Measurements from ENCODE around the gene MSI2. TPM values are rescaled to one million over a fixed set of nuclear protein-coding genes. Genes with fewer than 3 reads are reported as not detected.
A peak's percentile ranks its signal among the peaks of the same experiment; 100 is the strongest.

MSI2 gene
- total and polyA plus RNA-seq, 12 donors = 25.5 to 135 (median 121) TPM

DNA sequence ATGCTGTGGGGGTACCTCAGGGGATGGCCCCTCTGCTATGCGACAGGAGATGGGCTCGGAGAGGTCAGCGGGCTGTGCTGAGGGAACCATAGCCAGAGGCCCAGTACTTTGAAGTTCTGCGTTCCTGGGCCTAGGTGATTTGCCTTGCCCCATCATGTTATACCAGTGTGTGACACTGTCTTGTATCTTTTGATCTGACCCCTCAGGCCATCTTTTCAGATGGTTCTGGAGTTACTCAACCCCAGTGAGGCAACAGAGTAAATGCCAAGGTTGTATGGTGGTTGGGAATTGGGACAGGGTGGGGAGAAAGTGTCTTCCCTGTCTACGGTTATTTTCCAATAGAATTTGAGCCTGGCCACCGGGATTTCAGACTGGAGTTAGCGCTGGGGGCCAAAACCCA, 8.5 kb downstream of the MSI2 start:
- 93 to 95% methylated on average over 7 of the region's 7 CpGs for WGBS, 2 donors
- Histone ChIP-seq H3K36me3 (peaks cover 0 to 96% (median 17%) of the 10 kb centered on the region in 9 donors), H3K9me3 (no peaks in the 10 kb centered on the region), H3K27ac (no peak overlapping the region), H3K4me3 (no peak overlapping the region), H3K4me1 (peaks cover 0 to 28% (median 7%) of the 10 kb centered on the region in 9 donors), H3K27me3 (no peaks in the 10 kb centered on the region)
- no peak for TF ChIP-seq CTCF (IDR thresholded peaks at IDR 0.05)
- no peak for ATAC-seq
- DNase-seq = no peak
- intact Hi-C loops (cut with DNase I) = loop anchor here in 2 of 10 donors (5.0 to 10.0 kb wide), 2 partner anchors 58 to 170 kb away; no protein-coding TSS in a partner anchor

- TF ChIP-seq CTCF (IDR thresholded peaks at IDR 0.05) = no peak
- DNase-seq = no peak
- Histone ChIP-seq H3K36me3 (peaks cover 0 to 86% (median 16%) of the 10 kb centered on the region in 9 donors), H3K27ac (no peak overlapping the region), H3K27me3 (no peaks in the 10 kb centered on the region), H3K9me3 (no peaks in the 10 kb centered on the region), H3K4me3 (no peak overlapping the region), H3K4me1 (peaks cover 0 to 24% (median 13%) of the 10 kb centered on the region in 9 donors)
- ATAC-seq = peak in 2 of 8 donors; percentile 27 to 30
- WGBS, 2 donors = 88 to 89% methylated on average over 14 of the region's 14 CpGs
- intact Hi-C loops (cut with DNase I) = loop anchor here in 1 of 10 donors (10.0 kb wide), 1 partner anchor 168 kb away; no protein-coding TSS in a partner anchor
Measured at GRCh38 chr17:57266902-57267311, 10.6 kb downstream of the MSI2 start.

- Histone ChIP-seq H3K27me3 (no peaks in the 10 kb centered on the region), H3K9me3 (no peaks in the 10 kb centered on the region), H3K36me3 (peaks cover 0 to 86% (median 12%) of the 10 kb centered on the region in 9 donors), H3K4me3 (no peak overlapping the region), H3K4me1 (peaks cover 0 to 24% (median 13%) of the 10 kb centered on the region in 9 donors), H3K27ac (no peak overlapping the region)
- 95 to 98% methylated on average over 8 of the region's 8 CpGs for WGBS, 2 donors
- ATAC-seq = no peak
- intact Hi-C loops (cut with DNase I) = loop anchor here in 1 of 10 donors (10.0 kb wide), 1 partner anchor 167 kb away; no protein-coding TSS in a partner anchor
- DNase-seq = no peak
- no peak for TF ChIP-seq CTCF (IDR thresholded peaks at IDR 0.05)
Measured at GRCh38 chr17:57268181-57268580, 11.9 kb downstream of the MSI2 start.

DNA sequence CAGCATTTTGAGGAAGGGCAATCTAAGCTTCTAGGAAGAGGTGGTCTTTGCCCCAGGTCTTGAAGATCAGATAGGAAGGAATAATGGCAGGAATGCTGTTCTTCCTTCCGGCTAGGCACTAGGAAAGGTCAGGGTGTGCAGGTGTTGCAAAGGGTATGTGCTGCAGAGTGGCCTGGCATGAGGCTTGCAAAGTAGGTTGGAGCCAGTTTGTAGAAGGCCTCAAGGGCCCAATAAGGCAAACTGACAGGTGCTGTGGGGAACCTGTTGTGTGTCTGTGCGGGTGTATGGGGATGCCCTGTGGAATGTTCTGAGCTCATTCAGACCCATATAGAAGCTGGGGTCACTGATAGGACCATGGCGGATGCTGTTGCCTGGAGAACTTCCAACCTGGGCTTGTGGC, 12.7 kb downstream of the MSI2 start:
- intact Hi-C loops (cut with DNase I) = loop anchor here in 1 of 10 donors (10.0 kb wide), 1 partner anchor 166 kb away; no protein-coding TSS in a partner anchor
- H3K4me1 ChIP-seq = peaks cover 0 to 24% (median 13%) of the 10 kb centered on the region in 9 donors
- no peaks in the 10 kb centered on the region for H3K27me3 ChIP-seq
- no peak for TF ChIP-seq CTCF (IDR thresholded peaks at IDR 0.05)
- DNase-seq = no peak
- WGBS, 2 donors = 82 to 89% methylated on average over 3 of the region's 3 CpGs
- no peak overlapping the region for H3K27ac ChIP-seq
- no peak for ATAC-seq
- H3K36me3 ChIP-seq = peaks cover 0 to 84% (median 7%) of the 10 kb centered on the region in 9 donors
- no peak overlapping the region for H3K4me3 ChIP-seq
- no peaks in the 10 kb centered on the region for H3K9me3 ChIP-seq
